GOT3 (cell line): ENCODE measurements around the gene EXPH5.
"Not testable (repeated sequence)": the region's sequence is repeated elsewhere in the genome, so short reads cannot be mapped to it uniquely, and the experiment has no call there.

Experiments
- DNase-seq: peaks from one replicate; lab custom pipeline; 2025; ENCODE audit warnings: mixed read lengths; lab: John Stamatoyannopoulos, UW

Gene EXPH5

GRCh38 chr11:108601150-108601549 is 7.6 kb upstream of the EXPH5 start:
- no peak for DNase-seq

GRCh38 chr11:108599978-108600377 is 6.4 kb upstream of the EXPH5 start:
- DNase-seq, result no peak

- DNase-seq, result no peak
These were observed 4.3 kb upstream of the EXPH5 start for GRCh38 chr11:108597736-108598355.

GRCh38 chr11:108596701-108597100 is 3.1 kb upstream of the EXPH5 start:
- DNase-seq, result no peak

GRCh38 chr11:108593923-108594434 is 411 bp upstream of the EXPH5 start:
- no peak for DNase-seq

GRCh38 chr11:108592591-108593213 is 866 bp downstream of the EXPH5 start:
- DNase-seq, result no peak

GRCh38 chr11:108591893-108592292 is 1.7 kb downstream of the EXPH5 start:
- DNase-seq, result no peak

GRCh38 chr11:108589136-108589535 is 4.4 kb downstream of the EXPH5 start:
- no peak for DNase-seq

- no peak for DNase-seq
These were observed 5.3 kb downstream of the EXPH5 start for GRCh38 chr11:108588287-108588686.

- no peak for DNase-seq
These were observed 6.5 kb downstream of the EXPH5 start for GRCh38 chr11:108587109-108587508.

- no peak for DNase-seq
These were observed 7.0 kb downstream of the EXPH5 start for GRCh38 chr11:108586600-108586999.

- not testable (repeated sequence) for DNase-seq
These were observed 7.4 kb downstream of the EXPH5 start for GRCh38 chr11:108586185-108586584.

GRCh38 chr11:108584973-108585372 is 8.6 kb downstream of the EXPH5 start:
- no peak for DNase-seq

- no peak for DNase-seq
These were observed 12.9 kb downstream of the EXPH5 start for GRCh38 chr11:108580645-108581044.

- DNase-seq, result no peak
These were observed 13.5 kb downstream of the EXPH5 start for GRCh38 chr11:108580043-108580442.

GRCh38 chr11:108576523-108576922 is 17.0 kb downstream of the EXPH5 start:
- DNase-seq, result no peak

- no peak for DNase-seq
These were observed 18.9 kb downstream of the EXPH5 start for GRCh38 chr11:108574675-108575074.

GRCh38 chr11:108571001-108571400 is 22.6 kb downstream of the EXPH5 start:
- no peak for DNase-seq

- no peak for DNase-seq
These were observed 23.7 kb downstream of the EXPH5 start for GRCh38 chr11:108569896-108570295.

- DNase-seq, result no peak
These were observed 25.2 kb downstream of the EXPH5 start for GRCh38 chr11:108568195-108568858.

GRCh38 chr11:108565653-108566052 is 27.9 kb downstream of the EXPH5 start:
- no peak for DNase-seq

- no peak for DNase-seq
These were observed 30.6 kb downstream of the EXPH5 start for GRCh38 chr11:108562746-108563581.
